Ammon's horn (tissue), 1 donor: ENCODE data around the gene ST3GAL3.

Experiments
- DNase-seq: peaks from one replicate; pipeline ENCODE4 v3.0.0-alpha.2; 2016; ENCODE audit warnings: low spot score

ST3GAL3 gene

DNA sequence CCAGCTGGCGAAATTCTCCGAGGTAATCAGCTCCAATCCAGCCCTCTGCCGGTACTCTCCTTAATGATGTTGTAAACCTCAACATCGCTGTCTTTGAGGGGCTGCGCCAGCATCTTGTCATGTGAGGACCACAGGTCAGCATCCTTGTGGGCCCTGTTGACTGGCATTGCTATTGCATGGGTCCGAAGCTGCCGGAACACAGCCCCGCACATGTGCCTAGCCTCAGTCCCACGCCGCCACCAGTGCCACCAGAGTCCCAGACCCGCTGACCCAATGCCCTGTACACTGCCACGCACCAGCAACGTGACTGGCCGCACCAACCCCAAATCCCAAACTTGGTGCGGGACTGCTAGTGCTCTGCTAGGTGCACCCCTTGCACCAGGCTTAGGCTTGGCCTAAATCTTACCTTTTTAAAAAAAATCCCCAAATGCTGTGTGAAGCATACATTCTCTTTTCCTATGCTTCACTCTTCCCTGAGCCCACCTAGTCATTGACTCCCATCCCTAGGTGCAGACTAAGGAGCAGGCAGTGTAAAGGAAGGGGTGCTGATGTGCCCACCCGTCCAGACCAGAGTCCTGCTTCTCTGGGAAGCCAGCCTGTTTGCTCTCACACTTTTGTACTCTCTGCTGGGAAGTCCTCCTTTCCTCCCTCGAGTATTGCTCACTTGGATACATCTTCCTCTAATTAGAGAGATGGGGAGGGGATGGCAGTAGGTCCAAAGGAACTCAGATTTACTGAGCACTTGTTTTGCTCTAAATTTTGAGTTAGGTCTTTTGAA lies 144.4 kb downstream of the ST3GAL3 start:
- no peak for DNase-seq

DNA sequence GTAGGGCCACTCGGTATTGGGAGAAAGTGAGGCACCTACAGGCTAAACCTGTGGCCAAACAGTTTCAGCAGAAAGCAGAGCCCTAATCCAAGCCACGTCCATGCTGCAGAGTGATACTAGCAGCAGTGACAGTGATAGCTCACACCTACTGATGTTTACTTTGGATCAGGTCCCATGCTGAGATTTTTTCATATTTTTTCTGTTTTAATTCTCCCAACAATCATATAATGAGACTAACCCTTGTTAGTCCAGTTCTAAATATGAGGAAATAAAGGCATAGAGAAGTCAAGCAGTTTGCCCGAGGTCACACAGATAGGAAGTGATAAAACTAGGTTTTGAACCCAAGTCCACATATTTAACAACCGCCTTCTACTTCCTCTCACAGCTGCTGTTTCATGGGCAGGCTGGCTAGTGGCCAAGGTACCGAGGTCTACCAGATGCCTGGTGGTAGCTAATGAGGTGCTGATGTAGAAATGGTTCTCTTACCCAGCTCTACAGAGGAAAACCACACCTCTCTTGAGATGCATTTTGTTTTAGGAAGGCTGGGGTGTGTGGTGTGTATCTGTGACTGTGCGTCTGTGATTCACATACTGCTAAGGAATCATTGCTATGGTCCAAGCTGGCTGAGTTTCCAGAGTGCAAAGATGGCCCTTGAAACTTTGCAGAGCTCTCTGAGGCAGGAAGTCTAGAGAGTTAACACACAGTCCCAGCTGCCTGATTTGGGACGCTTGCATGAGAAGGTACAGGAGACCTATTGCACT lies 146.0 kb downstream of the ST3GAL3 start:
- DNase-seq: no peak

DNA sequence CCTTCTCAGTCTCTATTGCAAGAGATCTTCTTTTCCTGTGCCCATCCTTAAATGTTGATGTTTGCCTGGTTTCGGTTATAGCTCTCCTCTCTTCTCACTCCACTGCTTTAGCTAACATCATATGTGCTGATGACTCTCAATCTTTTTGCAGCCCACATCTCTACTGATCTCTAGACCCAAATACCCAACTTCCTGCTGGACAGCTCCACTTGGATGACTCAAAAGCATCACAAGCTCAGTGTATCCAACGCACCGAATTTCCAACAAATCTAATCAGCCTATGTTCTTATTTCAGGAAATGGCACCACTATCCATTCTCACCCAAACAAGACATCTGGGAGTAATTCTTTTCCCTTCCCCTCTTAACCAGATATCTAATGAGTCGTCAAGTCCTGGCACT lies 147.1 kb downstream of the ST3GAL3 start:
- no peak for DNase-seq

DNA sequence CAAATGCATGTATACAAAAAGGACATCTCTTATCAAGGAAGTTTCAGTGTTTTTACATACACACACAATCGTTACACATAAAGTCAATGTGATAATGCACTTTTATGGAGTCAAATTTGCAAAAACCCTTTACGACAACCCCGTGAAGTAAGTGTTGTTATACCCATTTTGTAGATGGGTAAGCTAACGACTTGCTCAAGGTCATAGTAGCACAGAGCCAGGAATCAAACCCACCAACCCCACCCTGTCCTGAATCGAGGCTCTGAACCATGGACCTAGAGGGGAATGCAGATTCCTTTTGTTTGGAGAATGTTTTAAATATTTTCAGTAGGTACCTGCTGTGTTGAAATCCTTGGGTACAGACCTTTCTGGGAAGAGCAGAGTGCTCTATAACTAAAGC lies 148.9 kb downstream of the ST3GAL3 start:
- no peak for DNase-seq

DNA sequence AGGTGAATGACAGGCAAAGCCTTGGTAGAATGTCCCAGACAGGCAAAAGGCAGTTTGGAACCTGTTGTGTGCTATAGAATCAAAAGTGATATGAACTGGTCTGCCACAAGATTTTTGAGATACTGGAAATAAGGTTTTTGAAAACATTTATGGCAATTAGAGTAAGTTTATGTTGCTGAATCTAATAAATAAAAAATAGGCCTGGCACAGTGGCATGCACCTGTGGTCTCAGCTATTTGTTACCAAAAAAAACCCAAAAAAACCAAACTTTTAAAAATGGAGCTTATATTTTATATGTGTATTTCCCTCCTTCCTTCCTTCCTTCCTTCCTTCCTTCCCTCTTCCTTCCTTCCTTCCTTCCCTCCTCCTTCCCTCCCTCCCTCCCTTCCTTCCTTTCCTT lies 149.8 kb downstream of the ST3GAL3 start:
- no peak for DNase-seq

DNA sequence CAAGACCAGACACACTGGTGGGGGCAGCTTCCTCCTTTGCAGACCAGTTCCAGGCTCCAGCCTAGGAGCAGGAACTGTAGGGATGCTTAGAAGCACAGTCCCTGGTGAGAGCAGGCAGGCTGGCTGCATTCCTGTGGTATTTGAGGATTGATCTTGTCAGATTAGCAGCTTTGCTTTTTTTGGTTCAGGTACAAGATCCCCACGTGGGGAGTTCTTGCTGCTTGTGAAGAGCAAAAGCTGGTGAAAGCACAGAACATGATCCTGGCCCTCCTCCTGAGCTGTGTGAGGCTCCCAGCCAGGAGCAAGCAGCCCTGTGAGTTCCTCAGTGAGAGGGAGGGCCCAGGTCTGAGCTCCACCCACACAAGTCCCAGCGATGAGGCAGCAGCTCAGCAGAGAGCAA lies 151.0 kb downstream of the ST3GAL3 start:
- DNase-seq: peak; percentile 56

DNA sequence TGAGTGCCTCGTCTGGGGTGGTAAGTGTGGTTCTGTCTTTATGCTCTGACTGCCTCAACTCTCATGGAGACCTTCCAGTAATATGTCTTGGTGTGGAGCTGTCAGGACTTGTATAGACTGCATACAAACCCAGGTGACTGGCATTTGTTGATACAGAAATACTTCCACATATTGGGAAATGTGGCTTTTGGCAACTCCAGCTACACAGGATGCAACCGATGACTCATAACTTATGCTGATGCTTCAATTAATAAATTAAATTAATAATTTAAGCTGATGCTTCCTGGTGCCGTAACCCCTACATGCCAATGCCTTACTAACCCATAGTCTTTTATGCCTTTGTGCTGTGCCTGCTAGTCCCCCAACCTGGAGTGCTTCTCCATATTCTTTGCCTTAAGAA lies 154.0 kb downstream of the ST3GAL3 start:
- no peak for DNase-seq

DNA sequence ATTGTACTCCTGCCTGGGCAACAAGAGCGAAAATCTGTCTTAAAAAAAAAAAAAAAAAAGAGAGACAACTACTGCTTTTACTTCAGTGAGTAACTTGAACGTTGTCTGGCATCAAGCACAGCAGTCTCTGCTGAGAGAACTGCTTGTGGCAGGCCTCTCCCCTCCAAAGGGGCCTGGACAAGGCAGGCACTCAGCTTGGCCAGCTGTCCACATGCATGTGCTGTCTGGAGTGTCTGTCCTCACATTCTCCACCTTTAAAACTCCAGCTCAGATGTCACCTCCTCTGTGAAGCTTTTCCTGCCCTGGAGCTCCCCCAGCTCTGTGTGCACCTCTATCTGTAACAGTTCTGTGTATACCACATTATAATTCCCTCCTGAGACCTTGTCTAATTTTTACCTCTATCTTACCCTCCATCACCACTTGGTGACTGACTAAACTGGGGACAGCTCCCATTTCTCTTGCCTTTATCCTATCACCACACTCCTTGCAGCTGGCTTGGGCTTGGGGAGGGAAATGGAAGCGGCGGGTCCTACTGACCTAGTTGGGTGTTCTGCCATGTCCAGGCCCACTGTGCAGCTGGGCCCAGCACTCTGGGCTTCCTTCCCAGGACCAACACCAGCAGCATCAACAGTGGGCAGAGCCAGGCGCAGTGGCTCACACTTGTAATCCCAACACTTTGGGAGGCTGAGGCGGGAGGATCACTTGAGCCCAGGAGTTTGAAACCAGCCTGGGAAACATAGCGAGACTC lies 154.8 kb downstream of the ST3GAL3 start:
- DNase-seq: no peak

DNA sequence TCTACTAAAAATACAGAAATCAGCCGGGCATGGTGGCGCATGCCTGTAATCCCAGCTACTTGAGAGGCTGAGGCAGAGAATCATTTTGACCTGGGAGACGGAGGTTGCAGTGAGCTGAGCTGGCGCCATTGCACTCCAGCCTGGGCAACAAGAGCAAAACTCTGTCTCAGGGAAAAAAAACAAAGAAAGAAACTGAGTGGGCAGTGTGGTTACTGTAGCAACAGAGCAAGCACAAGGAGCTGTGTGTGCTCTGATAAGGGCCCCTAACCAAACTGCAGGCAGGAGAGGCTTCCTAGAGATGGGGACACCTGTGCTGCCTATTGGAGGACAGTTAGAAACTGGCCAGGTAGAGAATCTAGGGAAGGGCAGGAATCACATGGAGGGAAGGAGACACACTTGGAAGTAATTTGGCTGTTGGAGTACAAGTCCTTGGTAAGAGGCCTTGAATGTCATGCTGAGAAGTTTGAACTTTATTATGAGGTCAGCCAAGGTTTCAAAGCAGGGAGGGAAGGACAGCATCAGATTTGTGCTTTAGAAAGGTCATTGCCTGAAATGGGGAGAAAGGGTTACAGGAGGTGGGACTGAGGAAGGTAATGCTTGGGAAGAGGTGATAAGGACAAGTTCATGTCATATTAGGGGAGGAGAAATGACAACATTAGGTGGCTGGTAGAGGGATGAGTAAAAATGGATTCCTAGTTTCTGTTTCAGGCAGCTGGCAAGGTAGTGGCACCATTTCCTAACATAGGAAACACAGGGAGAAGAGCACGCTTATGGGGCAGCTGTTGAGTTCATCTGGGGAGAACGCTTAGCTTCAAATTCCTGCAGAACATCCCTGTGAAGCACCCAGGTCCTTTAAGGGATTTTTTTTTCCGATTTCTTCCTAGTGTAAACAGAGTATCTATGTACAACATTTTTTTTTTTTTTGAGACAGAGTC lies 157.0 kb downstream of the ST3GAL3 start:
- DNase-seq: no peak

DNA sequence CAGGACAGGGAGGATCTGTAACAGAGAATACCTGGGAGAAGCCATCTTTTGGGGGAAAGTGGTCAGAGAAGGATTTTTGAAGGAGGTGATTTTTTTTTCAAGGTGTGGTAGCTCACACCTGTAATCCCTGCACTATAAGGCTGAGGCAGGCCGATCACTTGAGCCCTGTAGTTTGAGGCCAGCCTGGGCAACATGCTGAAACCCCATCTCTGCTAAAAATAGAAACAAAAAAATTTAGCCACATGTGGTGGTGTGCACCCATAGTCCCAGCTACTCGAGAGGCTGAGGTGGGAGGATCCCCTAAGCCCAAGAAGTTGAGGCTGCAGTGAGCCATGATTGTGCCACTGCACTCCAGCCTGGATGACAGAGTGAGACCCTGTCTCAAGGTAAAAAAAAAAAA lies 158.9 kb downstream of the ST3GAL3 start:
- no peak for DNase-seq

DNA sequence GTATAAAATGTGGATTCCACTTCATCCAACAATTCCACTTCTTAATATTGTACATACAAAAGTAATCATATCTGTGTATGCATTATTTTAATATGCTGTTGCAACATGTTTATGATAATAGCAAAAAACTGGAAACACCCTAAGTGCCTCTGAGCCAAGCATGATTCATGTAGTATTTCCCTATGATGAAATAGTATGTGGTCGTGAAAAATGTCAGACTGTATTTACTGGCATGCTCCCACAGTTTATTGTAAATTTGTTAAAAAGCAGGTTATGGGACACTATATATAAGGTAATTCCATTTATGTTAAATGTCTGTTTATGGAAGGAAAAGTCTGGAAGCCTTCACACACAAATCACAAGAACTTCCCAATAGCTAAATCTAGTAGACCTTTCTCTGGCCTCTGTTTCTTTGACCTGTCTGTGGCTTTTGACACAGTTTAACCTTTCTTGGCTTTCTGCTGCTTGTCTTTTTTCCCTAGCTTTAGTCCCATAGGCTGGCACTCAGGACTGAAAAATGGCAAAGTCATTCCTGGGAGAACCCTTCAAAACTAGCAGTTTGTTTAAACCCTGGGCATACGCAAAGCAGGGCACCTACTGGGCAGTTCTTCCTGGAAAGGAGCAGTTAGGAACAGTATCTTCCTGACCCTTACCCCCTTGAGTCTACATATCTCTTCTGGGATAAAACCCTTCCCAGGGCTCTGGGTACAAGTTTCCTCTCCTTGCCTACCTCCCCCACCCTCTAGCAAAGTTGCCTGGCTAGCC lies 160.8 kb downstream of the ST3GAL3 start:
- DNase-seq: no peak

DNA sequence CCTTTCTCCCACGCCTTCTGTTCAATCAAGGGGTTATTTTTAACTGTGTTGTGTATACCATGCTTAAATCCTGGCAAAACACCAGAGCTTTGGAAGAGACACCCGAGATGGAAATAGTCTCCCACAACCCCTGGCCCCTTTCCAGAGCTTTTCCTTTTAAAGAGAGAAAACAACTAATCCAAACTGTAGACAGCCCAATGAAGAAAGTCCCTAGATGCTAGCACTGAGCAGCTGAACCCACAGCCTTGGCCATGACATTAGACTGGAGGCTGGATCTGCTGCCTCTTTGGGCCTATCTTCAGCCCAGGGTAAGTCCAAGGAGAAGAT lies 161.4 kb downstream of the ST3GAL3 start:
- DNase-seq: no peak

DNA sequence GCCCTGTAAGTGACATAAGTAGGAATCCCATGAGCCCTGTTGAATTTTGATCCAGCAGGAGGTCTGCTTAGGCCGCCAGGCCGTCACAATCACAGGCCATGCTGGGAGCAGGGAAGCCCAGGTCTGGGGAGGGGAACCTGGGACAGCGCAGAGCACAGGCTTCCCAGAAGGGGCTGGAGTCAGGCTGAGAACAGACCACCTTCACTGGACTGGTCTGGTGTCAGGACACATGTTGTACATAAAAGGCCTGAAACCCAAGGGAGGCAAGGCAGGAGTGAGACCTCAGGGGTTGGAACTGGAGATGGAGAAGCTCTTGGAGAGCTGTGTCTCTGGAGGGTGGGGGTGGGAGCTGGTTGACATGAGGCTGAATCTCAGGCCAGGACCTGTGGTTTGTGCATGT lies 163.0 kb downstream of the ST3GAL3 start:
- no peak for DNase-seq

DNA sequence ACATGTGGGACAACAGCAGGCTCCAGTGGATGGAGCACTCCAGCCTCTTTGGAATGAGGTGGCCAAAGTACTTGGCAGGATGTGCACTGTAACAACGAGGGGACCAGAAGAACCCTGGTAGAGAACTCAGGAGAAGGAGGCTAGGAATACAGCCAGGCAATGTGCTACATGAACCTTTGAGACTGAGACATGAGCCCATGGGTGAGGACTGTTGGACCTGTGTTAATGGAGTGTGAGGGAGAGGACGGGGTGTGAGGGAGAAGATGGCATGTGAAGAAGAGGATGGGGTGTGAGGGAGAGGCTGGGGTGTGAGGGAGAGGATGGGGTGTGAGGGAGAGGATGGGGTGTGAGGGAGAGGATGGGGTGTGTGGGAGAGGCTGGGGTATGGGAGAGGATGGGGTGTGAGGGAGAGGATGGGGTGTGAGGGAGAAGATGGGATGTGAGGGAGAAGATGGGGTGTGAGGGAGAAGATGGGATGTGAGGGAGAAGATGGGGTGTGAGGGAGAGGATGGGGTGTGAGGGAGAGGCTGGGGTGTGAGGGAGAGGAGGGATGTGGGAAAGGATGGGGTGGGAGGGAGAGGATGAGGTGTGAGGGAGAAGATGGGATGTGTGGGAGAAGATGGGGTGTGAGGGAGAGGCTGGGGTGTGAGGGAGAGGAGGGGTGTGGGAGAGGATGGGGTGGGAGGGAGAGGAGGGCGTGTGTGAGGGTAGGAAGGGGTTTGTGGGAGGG lies 164.0 kb downstream of the ST3GAL3 start:
- DNase-seq: no peak

DNA sequence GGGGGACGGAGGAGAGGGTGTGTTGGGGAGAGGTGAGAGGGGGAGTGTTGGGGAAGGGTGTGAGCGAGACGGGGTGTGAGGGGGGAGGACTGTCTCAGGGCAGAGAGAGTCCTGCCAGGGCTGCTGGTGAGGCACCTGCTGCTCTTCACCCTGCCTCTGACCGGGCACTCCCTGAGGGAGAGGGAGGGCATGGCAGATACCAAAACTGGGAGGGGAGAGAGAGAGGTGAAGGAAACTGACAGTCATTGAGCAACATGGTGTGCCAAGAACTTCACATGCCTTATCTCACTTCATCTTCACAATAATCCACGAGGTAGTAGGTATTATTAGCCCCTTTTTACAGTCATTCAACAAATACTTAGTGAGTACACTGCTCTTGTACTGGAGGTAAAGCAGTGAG lies 164.9 kb downstream of the ST3GAL3 start:
- DNase-seq: no peak

DNA sequence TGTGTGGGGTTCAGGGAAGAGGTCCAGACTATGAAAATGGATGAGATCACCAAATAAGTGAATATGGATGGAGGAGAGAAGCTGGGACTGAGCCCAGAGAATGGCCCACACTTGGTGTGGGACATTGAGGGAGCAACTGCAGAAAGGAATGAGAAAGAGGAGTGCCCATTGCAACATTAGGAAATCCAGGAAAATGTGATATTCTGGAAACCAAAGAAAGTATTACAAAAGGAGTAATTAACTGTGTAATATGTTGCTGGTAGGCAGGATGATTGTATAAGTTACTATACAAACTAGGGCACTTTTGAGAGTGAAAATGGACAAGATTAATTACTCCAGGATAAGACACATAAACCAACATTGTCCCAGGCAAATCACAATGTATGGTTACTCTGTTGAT lies 166.5 kb downstream of the ST3GAL3 start:
- no peak for DNase-seq

DNA sequence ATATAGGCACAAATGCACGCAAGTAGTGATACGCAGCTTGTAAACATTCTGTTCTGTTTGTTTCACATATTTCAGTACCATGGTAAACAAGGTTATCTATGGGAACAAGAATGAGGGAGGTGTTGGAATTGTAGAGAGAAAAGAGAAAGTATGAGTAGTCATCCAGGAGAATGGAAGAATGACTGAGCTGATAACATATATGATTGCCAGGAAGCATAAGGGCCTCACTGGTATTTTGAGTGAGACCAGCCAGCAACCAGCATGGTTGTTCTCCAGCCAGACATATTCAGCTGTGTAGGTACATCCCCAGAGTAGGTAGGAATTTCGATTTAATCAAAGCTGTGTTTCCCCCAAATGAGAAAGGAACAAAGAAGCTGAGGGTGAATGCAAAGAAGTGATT lies 167.4 kb downstream of the ST3GAL3 start:
- DNase-seq: no peak

DNA sequence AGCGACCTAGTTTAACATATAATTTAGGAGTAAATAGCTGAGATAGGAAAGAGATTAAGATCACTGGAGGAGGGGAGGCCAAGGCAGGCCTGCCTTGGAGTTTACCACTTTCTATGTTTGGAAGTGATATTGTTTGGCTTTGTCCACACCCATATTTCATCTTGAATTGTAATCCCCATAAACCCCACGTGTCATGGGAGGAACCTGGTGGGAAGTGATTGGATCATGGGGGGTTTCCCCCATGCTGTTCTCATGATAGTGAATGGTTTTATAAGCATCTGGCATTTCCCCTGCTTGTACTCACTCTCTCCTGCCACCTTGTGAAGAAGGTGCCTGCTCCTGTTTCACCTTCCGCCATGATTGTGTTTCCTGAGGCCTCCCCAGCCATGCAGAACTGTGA lies 168.0 kb downstream of the ST3GAL3 start:
- no peak for DNase-seq

DNA sequence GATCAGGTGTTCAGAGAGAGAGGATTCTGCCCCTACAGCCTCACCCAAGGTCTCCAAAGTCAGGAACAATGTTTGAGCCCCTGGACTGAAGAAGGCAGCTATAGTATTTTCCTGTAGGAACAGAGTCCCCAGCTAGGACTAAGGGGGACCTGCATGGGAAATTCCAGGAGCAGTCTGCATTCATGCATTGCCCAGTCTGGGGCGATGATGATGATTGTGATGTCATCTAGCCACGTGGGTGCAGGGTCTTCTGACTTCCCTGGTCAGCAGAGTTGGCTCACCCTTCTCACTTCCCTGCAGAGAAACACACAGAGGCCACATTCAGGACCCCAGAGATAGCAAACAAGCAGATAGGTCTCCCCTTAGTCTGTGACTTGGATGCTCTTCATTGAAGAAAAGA lies 169.8 kb downstream of the ST3GAL3 start:
- DNase-seq: no peak

DNA sequence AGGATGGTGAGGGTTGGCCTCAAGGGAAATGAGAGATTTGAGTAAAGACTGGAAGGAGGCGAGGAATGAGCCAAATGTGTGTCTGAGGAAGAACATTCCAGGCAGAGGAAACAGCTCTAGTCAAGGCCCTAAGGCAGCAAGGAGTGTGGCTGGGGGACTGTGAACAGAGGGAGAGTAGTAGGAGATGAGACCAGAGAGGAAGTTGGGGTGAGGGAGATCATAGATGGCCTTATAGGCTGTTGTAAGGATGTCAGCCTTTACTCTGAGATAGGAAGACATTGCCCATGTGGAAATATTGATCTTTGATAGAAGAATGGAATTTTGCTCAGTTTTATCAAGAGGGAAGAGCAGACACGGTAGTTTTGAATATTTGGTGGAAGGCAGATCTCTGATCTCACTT lies 171.1 kb downstream of the ST3GAL3 start:
- no peak for DNase-seq

DNA sequence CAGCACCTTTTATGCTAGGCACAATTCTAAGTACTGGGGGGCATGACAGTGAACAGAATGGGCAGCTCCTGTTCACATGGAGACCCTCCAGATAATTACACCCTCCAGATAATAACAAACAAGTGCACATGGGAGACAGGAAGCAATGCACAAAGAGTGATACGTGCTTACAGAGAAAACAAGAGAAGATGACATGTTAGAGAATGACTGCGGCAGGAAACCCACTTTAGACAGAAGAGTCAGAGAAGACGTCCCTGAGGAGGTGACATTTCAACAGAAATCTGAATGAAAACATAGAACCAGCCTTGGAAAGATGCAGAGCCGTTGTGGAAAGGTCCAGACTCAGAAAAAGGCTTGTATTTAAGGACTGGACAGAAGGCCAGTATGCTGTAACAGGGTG lies 171.5 kb downstream of the ST3GAL3 start:
- DNase-seq: no peak
